ENCODE results near the gene GSK3A. TPM values are rescaled to one million over a fixed set of nuclear protein-coding genes. Genes with fewer than 3 reads are reported as not detected.

The GSK3A gene
- total RNA-seq, 4 donors from 2014 or later, result 31.4 to 44.1 (median 41.0) TPM

- Histone ChIP-seq H3K27ac (no peak overlapping the region), H3K4me1 (peaks cover 3 to 35% (median 19%) of the 10 kb centered on the region in 4 donors), H3K36me3 (peaks cover 0 to 37% (median 0%) of the 10 kb centered on the region in 3 donors), H3K27me3 (no peaks in the 10 kb centered on the region), H3K9me3 (no peaks in the 10 kb centered on the region), H3K4me3 (no peak overlapping the region)
- TF ChIP-seq POLR2A (IDR thresholded peaks at IDR 0.05), result no peak
- no peak for TF ChIP-seq CTCF (IDR thresholded peaks at IDR 0.05)
- no peak for DNase-seq
These were observed 30.1 kb upstream of the GSK3A start for GRCh38 chr19:42272535-42272897.

GRCh38 chr19:42271861-42272534, 29.6 kb upstream of the GSK3A start:
- no peak for TF ChIP-seq POLR2A (IDR thresholded peaks at IDR 0.05)
- TF ChIP-seq CTCF (IDR thresholded peaks at IDR 0.05), result no peak
- peak overlapping the region in 1 of 4 donors; percentile 99 for H3K27ac ChIP-seq

DNA sequence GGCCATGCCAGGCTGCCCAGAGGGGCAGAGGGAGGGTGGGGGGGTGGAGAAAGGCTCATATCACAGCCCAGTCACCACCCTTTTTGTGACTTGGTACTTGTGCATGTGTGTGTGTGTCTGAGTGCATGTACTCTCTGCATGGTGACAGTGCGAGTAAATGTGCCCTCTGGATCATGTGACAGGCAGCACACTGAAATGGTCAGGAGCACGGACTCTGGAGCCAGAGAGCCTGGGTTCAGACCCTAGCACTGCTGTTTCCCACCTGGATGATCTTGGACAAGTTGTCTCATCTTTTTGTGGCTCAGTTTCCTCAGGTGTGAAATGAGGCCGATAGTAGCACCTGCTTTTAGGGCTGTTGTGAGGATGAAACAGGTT, 28.6 kb upstream of the GSK3A start:
- no peak for TF ChIP-seq POLR2A (IDR thresholded peaks at IDR 0.05)
- no peak for TF ChIP-seq CTCF (IDR thresholded peaks at IDR 0.05)
- peak in 1 of 3 donors; percentile 53 for DNase-seq
- Histone ChIP-seq H3K36me3 (peaks cover 0 to 37% (median 0%) of the 10 kb centered on the region in 3 donors), H3K27me3 (no peaks in the 10 kb centered on the region), H3K9me3 (no peaks in the 10 kb centered on the region), H3K27ac (peak overlapping the region; percentile 91 to 99 (median 94)), H3K4me1 (peaks cover 3 to 31% (median 19%) of the 10 kb centered on the region in 4 donors), H3K4me3 (peak overlapping the region; percentile 67 to 87 (median 72))

More at GRCh38 chr19:42271861-42272534, 29.6 kb upstream of the GSK3A start:
- H3K4me3 ChIP-seq, result no peak overlapping the region
- no peaks in the 10 kb centered on the region for H3K9me3 ChIP-seq
- H3K4me1 ChIP-seq, result peaks cover 3 to 31% (median 19%) of the 10 kb centered on the region in 4 donors
- peaks cover 0 to 37% (median 0%) of the 10 kb centered on the region in 3 donors for H3K36me3 ChIP-seq
- H3K27me3 ChIP-seq, result no peaks in the 10 kb centered on the region
- no peak for DNase-seq

- peaks cover 3 to 31% (median 19%) of the 10 kb centered on the region in 4 donors for H3K4me1 ChIP-seq
These were observed 28.1 kb upstream of the GSK3A start for GRCh38 chr19:42270346-42271044.

More at GRCh38 chr19:42270346-42271044, 28.1 kb upstream of the GSK3A start:
- no peaks in the 10 kb centered on the region for H3K9me3 ChIP-seq
- peak overlapping the region; percentile 67 to 87 (median 72) for H3K4me3 ChIP-seq
- H3K27me3 ChIP-seq, result no peaks in the 10 kb centered on the region
- TF ChIP-seq CTCF (IDR thresholded peaks at IDR 0.05) (no peak), POLR2A (IDR thresholded peaks at IDR 0.05) (peak in 1 of 2 donors; percentile 36)
- peak overlapping the region; percentile 91 to 99 (median 94) for H3K27ac ChIP-seq
- DNase-seq, result peak; percentile 62 to 75 (median 65)
- H3K36me3 ChIP-seq, result peaks cover 0 to 37% (median 0%) of the 10 kb centered on the region in 3 donors

Data from Peyer's patch (tissue), 4 donors.